Glutamatergic neuron (in vitro differentiated cells): ENCODE measurements around the gene FAM222A. TPM values are rescaled to one million over a fixed set of nuclear protein-coding genes. Genes with fewer than 3 reads are reported as not detected.
"Not testable (repeated sequence)": the region's sequence is repeated elsewhere in the genome, so short reads cannot be mapped to it uniquely, and the experiment has no call there.

Experiments
- DNase-seq: peaks from one replicate; pipeline ENCODE4 v3.0.0; 2022
- H3K27ac Mint-ChIP-seq: one replicate; pipeline ENCODE4 v1.8.0; 2020; ENCODE audit warnings: mild to moderate bottlenecking, mixed read lengths, inconsistent platforms; ENCODE audit not compliant: unreplicated experiment
- H3K27me3 Mint-ChIP-seq: one replicate; pipeline ENCODE4 v1.8.0; 2020; ENCODE audit warnings: mild to moderate bottlenecking, moderate library complexity, mixed read lengths, inconsistent platforms; ENCODE audit not compliant: unreplicated experiment
- H3K36me3 Mint-ChIP-seq: one replicate; pipeline ENCODE4 v1.8.0; 2020; ENCODE audit warnings: mild to moderate bottlenecking, mixed read lengths, inconsistent platforms; ENCODE audit not compliant: unreplicated experiment
- H3K4me1 Mint-ChIP-seq: one replicate; pipeline ENCODE4 v1.8.0; 2020; ENCODE audit warnings: mild to moderate bottlenecking, low read depth, mixed read lengths, inconsistent platforms; ENCODE audit not compliant: unreplicated experiment
- H3K4me3 Mint-ChIP-seq: one replicate; pipeline ENCODE4 v1.8.0; 2020; ENCODE audit warnings: mild to moderate bottlenecking, mixed read lengths, inconsistent platforms; ENCODE audit not compliant: unreplicated experiment
- H3K9me3 Mint-ChIP-seq: one replicate; pipeline ENCODE4 v1.8.0; 2020; ENCODE audit warnings: mild to moderate bottlenecking, moderate library complexity, mixed read lengths, inconsistent platforms; ENCODE audit not compliant: unreplicated experiment
- total RNA-seq: library from RNA; stranded (reverse); fragmentation: NEBNext Ultra II Directional; extraction: Animal tissue kit (Norgen Biotek cat#: 25700); gene quantifications from one replicate; pipeline ENCODE4 v1.2.1, GENCODE V29; 2021; ENCODE audit not compliant: unreplicated experiment
- TF ChIP-seq, protein P1 (sequence below): fragments of 200-600 bp; sonication (generic); IDR thresholded peaks from one replicate; pipeline ENCODE4 v1.5.0; 2021; ENCODE audit not compliant: partially characterized antibody, unreplicated experiment

The FAM222A gene
- total RNA-seq, 1 donor from 2014 or later: 18.1 TPM

DNA sequence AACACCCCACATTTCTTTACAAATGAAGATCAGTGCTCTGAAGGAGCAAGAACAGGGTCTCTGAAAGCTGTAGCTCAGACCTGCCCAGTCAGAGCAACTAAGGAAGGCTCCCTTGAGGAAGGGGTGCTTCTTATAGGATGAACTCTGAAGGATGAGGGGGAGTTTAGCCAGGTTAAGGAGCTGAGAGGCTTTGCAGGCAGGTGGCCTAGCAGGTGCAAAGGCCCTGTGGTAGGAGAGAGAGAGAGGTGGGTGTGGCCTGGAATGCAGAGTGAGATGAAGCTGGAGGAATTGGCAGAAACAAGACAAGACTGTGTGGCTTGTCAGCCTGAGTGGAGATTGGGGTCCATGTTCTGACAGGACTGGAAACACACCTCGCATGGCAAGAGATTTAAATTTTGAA is 20.5 kb upstream of the FAM222A start:
- H3K9me3 Mint-ChIP-seq: peaks cover 2% of the 10 kb centered on the region
- no peaks in the 10 kb centered on the region for H3K27me3 Mint-ChIP-seq
- peaks cover 3% of the 10 kb centered on the region for H3K4me1 Mint-ChIP-seq
- no peaks in the 10 kb centered on the region for H3K36me3 Mint-ChIP-seq
- H3K27ac Mint-ChIP-seq: no peak overlapping the region
- TF ChIP-seq, protein P1, sequence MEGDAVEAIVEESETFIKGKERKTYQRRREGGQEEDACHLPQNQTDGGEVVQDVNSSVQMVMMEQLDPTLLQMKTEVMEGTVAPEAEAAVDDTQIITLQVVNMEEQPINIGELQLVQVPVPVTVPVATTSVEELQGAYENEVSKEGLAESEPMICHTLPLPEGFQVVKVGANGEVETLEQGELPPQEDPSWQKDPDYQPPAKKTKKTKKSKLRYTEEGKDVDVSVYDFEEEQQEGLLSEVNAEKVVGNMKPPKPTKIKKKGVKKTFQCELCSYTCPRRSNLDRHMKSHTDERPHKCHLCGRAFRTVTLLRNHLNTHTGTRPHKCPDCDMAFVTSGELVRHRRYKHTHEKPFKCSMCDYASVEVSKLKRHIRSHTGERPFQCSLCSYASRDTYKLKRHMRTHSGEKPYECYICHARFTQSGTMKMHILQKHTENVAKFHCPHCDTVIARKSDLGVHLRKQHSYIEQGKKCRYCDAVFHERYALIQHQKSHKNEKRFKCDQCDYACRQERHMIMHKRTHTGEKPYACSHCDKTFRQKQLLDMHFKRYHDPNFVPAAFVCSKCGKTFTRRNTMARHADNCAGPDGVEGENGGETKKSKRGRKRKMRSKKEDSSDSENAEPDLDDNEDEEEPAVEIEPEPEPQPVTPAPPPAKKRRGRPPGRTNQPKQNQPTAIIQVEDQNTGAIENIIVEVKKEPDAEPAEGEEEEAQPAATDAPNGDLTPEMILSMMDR: no peak
- H3K4me3 Mint-ChIP-seq: no peak overlapping the region
- DNase-seq: no peak

DNA sequence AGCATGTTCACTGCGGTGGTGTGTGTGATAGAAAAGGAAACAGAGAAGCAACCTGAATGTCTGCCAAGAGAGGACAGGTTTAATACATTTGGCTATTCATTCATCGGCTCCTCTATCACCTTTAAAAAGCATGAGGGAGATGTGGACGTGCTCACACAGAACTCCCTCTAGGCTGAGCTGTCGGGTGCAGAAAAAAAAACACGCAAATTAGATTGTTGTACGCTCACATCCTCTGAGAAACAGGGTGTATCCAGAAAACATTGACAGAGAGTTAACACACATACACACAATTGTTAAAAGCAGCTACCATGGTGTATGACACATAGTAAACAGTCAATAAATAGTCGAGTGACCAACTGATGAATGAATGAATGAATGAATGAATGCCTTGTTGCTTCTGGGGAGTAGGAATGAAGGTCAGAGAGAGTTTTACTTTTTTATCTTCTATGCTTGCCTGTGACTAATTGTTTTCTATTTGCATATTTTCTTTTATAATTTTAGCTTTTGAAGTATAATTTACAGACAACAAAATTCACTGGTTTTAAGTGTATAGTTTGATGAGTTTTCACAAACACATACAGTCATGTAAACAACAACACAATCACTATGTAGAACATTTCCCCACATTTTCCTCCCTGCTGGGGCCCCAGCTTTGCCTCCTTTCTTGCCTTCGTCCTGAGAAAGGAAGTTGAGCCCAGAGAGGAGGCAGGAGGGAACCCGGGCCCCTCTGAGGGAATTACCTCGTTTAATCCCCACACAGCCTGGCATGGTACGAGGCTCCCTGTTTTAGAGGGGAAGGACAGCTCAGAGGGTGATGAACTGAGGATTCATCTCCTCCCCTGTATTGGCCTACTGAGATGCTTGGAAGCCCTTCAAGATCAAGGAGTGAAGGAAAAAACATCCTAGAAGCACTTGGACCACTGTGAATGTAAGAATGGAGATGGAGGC is 19.7 kb upstream of the FAM222A start:
- Mint-ChIP-seq H3K27ac (no peak overlapping the region), H3K4me1 (peaks cover 3% of the 10 kb centered on the region), H3K36me3 (no peaks in the 10 kb centered on the region), H3K9me3 (peaks cover 2% of the 10 kb centered on the region), H3K4me3 (no peak overlapping the region), H3K27me3 (no peaks in the 10 kb centered on the region)
- TF ChIP-seq, protein P1: no peak
- no peak for DNase-seq

DNA sequence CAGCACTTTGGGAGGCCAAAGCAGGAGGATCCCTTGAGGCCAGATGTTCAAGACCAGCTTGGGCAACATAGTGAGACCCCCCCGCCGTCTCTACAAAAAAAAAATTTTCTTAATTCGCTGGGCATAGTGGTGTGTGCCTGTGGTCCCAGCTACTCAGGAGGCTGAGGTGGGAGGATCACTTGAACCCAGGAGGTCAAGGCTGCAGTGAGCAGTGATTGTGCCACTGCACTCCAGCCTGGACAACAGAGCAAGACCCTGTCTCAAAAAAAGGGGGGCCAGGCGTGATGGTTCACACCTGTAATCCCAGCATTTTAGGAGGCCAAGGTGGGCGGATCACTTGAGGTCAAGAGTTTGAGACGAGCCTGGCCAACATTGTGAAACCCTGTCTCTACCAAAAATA is 19.0 kb upstream of the FAM222A start:
- H3K9me3 Mint-ChIP-seq, DNase-seq, H3K27me3 Mint-ChIP-seq, H3K4me1 Mint-ChIP-seq, H3K27ac Mint-ChIP-seq, H3K36me3 Mint-ChIP-seq, H3K4me3 Mint-ChIP-seq: not testable (repeated sequence)

DNA sequence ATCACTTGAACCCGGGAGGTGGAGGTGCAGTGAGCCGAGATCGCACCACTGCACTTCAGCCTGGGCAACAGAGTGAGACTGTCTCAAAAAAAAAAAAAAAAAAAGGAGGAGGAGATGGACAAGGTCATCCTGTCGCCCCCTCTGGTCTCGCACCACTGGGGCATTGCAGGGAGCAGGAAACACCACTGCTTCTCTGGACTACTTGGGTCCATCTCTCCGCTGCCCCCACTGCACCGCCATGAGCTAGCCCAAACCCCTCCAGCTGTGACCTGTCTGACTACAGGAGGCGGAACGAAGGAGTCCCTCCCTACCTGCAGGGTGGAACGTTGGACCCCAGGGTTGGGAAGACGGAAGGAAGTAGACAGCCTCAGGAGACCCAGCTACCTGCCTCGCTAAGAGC is 18.2 kb upstream of the FAM222A start:
- Mint-ChIP-seq H3K27me3 (no peaks in the 10 kb centered on the region), H3K4me1 (peaks cover 3% of the 10 kb centered on the region), H3K36me3 (no peaks in the 10 kb centered on the region), H3K9me3 (peaks cover 2% of the 10 kb centered on the region), H3K4me3 (no peak overlapping the region), H3K27ac (no peak overlapping the region)
- TF ChIP-seq, protein P1: no peak
- DNase-seq: no peak

DNA sequence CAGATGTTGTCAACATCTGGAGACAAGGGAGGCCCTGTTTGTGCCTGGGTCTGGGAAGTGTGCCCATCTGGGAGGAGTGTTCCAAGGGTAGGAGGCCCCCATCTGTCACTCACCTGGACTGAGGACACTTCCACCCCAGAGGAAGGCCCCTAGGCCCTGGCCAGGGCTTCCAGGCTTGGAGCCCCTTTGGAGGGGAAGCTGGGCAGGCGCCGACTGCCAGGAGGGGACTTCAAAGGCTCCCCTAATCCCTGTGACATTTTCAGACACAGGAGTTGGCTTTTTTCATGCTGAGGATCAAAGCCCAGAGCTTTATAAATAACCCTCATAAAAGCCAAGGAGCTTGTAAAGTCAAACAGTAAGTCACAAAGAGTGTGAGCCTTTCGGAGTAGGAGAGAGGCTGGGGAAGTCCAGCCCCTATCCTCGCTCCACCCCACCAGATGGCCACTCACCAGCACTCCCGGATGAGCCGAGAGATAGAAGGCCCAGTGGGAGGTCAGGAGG is 17.6 kb upstream of the FAM222A start:
- peaks cover 4% of the 10 kb centered on the region for H3K4me1 Mint-ChIP-seq
- no peaks in the 10 kb centered on the region for H3K36me3 Mint-ChIP-seq
- H3K4me3 Mint-ChIP-seq: no peak overlapping the region
- no peaks in the 10 kb centered on the region for H3K27me3 Mint-ChIP-seq
- H3K27ac Mint-ChIP-seq: peak overlapping the region; percentile 21
- DNase-seq: no peak
- TF ChIP-seq, protein P1: no peak
- H3K9me3 Mint-ChIP-seq: peaks cover 2% of the 10 kb centered on the region
